PC-9 (cell line): ENCODE results near the gene CCDC88C.

ENCODE experiments used
- EZH2 ChIP-seq: fragments of 200-600 bp; sonication (generic); IDR thresholded peaks from 2 replicates; pipeline ENCODE4 v1.8.0; 2017; ENCODE audit warnings: antibody characterized with exemption, low read depth
- TF ChIP-seq, protein P1 (sequence below): fragments of 200-600 bp; sonication (generic); conservative IDR thresholded peaks from 2 replicates; pipeline ENCODE4 v1.6.1; 2017; ENCODE audit warnings: mixed run types, antibody characterized with exemption, mild to moderate bottlenecking, moderate library complexity

DNA sequence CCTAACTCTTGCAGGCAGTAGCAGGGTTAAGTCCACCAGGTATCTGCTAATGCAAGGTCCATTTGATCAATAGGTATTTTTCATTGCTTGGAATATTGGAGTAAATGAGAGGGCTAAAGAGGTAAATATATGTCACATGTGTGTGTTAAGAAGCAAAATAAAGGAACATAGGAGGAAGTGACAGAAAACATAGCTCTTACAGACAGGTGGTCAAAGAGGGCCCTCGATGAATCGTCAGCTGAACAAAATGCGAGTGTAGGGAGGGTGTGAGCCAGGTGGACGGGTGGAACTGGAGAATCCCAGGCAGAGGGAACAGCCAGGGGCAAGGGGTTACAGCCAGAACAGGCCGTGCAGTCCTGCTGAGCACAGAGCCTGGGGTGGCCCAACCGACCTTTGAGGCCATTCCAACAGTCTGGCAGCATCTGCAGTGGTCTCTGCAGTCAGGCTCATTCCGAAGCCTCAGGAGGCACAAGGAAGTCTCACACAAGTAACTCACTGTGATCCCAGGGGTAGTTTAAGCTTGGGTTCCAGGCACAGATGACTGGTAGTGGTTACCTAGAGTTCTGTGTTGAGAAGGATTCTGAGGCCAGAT lies 43.2 kb downstream of the CCDC88C start:
- TF ChIP-seq, protein P1, sequence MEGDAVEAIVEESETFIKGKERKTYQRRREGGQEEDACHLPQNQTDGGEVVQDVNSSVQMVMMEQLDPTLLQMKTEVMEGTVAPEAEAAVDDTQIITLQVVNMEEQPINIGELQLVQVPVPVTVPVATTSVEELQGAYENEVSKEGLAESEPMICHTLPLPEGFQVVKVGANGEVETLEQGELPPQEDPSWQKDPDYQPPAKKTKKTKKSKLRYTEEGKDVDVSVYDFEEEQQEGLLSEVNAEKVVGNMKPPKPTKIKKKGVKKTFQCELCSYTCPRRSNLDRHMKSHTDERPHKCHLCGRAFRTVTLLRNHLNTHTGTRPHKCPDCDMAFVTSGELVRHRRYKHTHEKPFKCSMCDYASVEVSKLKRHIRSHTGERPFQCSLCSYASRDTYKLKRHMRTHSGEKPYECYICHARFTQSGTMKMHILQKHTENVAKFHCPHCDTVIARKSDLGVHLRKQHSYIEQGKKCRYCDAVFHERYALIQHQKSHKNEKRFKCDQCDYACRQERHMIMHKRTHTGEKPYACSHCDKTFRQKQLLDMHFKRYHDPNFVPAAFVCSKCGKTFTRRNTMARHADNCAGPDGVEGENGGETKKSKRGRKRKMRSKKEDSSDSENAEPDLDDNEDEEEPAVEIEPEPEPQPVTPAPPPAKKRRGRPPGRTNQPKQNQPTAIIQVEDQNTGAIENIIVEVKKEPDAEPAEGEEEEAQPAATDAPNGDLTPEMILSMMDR: no peak
- TF ChIP-seq EZH2: no peak
